ENCODE data around the gene EFHC1. TPM values are rescaled to one million over a fixed set of nuclear protein-coding genes. Genes with fewer than 3 reads are reported as not detected.

EFHC1 gene
- total and polyA plus RNA-seq, 2 of the 13 experiments (the other 11 are each of a cell fraction or from before 2014, with no cell fraction given) = 23.4 to 29.5 TPM

- H3K9me3 ChIP-seq (ENCODE audit: low read length) = peaks cover 5% of the 10 kb centered on the region
- peak overlapping the region; percentile 84 for H3K27ac ChIP-seq (ENCODE audit: extremely low read length, insufficient read depth, low read length)
- H2AFZ ChIP-seq (ENCODE audit: low read length) = no peak overlapping the region
- no peak overlapping the region; a peak in 1 of 6 replicates for H3K4me3 ChIP-seq (replicated peaks in 1 of 3; ENCODE audit: insufficient read depth in 1 of 3, low read depth in 2 of 3, low read length in 3 of 3)
- no peaks in the 10 kb centered on the region for H4K20me1 ChIP-seq (ENCODE audit: insufficient read depth, low read length)
- POLR2A ChIA-PET = interaction anchor here (0.8 to 2.8 kb wide), 17 partner anchors 9 to 605 kb away, joined by 3 to 23 read pairs (median 5); partner anchors contain the start of genes MCM3 and PAQR8
- CTCF ChIA-PET (ENCODE audit: low intra/inter-chr PET ratio, low total read pairs) = interaction anchor here (1.0 to 1.1 kb wide), 2 partner anchors 10 to 275 kb away, joined by 3 to 4 read pairs; no protein-coding TSS in a partner anchor
- no peak for FAIRE-seq
- peak; percentile 86 for DNase-seq (ENCODE audit: low spot score)
- ATAC-seq = peak; percentile 83
- H3K4me1 ChIP-seq (ENCODE audit: insufficient read depth, low read length) = peaks cover 53% of the 10 kb centered on the region
- peak overlapping the region; percentile 73; the same call in 1 of the 2 replicates for H3K9ac ChIP-seq (ENCODE audit: insufficient read depth, low read depth, low read length)
- in situ Hi-C loops (cut with HindIII; ENCODE audit: extremely low pct_ligation_motif_present, low pct_unique_long_range_greater_than_20kb) = no loop called here
- no TSS peak for BruUV-seq (replicated peaks)
- no peaks in the 10 kb centered on the region for H3K27me3 ChIP-seq (ENCODE audit: control insufficient read depth in 1 of 2, insufficient read depth in 2 of 2, low read length in 2 of 2)
- H3K36me3 ChIP-seq (replicated peaks in 1 of 2; ENCODE audit: control insufficient read depth in 1 of 2, insufficient read depth in 2 of 2, low read length in 2 of 2) = no peaks in the 10 kb centered on the region; a peak in 2 of 5 replicates
- H3K79me2 ChIP-seq (ENCODE audit: insufficient read depth, low read length) = peaks cover 8% of the 10 kb centered on the region
- H3K4me2 ChIP-seq (ENCODE audit: low read depth, low read length) = peak overlapping the region; percentile 88
- 2% methylated on average over 1 of the region's 1 CpG for WGBS (ENCODE audit: low lambda C conversion rate)
- intact Hi-C loops (cut with micrococcal nuclease; ENCODE audit: unreplicated experiment) = loop anchor here (1.0 to 5.0 kb wide), 2 partner anchors 20 to 37 kb away; no protein-coding TSS in a partner anchor
- TF ChIP-seq SNRNP70 (IDR thresholded peaks at IDR 0.05; ENCODE audit: low read depth, low read length) (no peak), ZEB1 (IDR thresholded peaks at IDR 0.05; ENCODE audit: insufficient replicate concordance, low read depth) (no peak), ZNF747 (CRISPR knock-in tag; IDR thresholded peaks at IDR 0.05; ENCODE audit: borderline replicate concordance) (no peak), SMYD3 (CRISPR knock-in tag; IDR thresholded peaks at IDR 0.05) (no peak), ZNF503 (CRISPR knock-in tag; IDR thresholded peaks at IDR 0.05) (peak; percentile 2; the same call in 1 of the 2 replicates), NCOA5 (CRISPR knock-in tag; IDR thresholded peaks at IDR 0.05) (no peak), SOX5 (CRISPR knock-in tag; IDR thresholded peaks at IDR 0.05; ENCODE audit: borderline replicate concordance) (peak; percentile 63; the same call in 1 of the 2 replicates), ZNF468 (CRISPR knock-in tag; IDR thresholded peaks at IDR 0.05) (no peak), ZNF3 (CRISPR knock-in tag; IDR thresholded peaks at IDR 0.05) (peak; percentile 20), GATAD2A (CRISPR knock-in tag; IDR thresholded peaks at IDR 0.05) (0 out of 2 replicates have a peak, but pooled peaks have one; percentile 4), ZNF34 (CRISPR knock-in tag; IDR thresholded peaks at IDR 0.05; ENCODE audit: borderline replicate concordance) (0 out of 2 replicates have a peak, but pooled peaks have one; percentile 35), ZNF501 (CRISPR knock-in tag; IDR thresholded peaks at IDR 0.05) (no peak), DPF2 (CRISPR knock-in tag; IDR thresholded peaks at IDR 0.05; ENCODE audit: borderline replicate concordance, low read depth) (peak; percentile 33; the same call in 1 of the 2 replicates), ZFP90 (CRISPR knock-in tag; IDR thresholded peaks at IDR 0.05; ENCODE audit: borderline replicate concordance) (0 out of 2 replicates have a peak, but pooled peaks have one; percentile 13), MYPOP (CRISPR knock-in tag; IDR thresholded peaks at IDR 0.05) (peak; percentile 60; the same call in 1 of the 2 replicates)
- TF ChIP-seq, protein P1, sequence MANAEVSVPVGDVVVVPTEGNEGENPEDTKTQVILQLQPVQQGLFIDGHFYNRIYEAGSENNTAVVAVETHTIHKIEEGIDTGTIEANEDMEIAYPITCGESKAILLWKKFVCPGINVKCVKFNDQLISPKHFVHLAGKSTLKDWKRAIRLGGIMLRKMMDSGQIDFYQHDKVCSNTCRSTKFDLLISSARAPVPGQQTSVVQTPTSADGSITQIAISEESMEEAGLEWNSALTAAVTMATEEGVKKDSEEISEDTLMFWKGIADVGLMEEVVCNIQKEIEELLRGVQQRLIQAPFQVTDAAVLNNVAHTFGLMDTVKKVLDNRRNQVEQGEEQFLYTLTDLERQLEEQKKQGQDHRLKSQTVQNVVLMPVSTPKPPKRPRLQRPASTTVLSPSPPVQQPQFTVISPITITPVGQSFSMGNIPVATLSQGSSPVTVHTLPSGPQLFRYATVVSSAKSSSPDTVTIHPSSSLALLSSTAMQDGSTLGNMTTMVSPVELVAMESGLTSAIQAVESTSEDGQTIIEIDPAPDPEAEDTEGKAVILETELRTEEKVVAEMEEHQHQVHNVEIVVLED (CRISPR knock-in tag; IDR thresholded peaks at IDR 0.05; ENCODE audit: borderline replicate concordance) = peak; percentile 13; the same call in 1 of the 2 replicates
These were observed 30.9 kb upstream of the EFHC1 start for GRCh38 chr6:52389264-52389625.
